ENCODE measurements around the gene DLK2.
"Not testable (repeated sequence)": the region's sequence is repeated elsewhere in the genome, so short reads cannot be mapped to it uniquely, and the experiment has no call there.

Gene DLK2

GRCh38 chr6:43426928-43427405 is 28.4 kb downstream of the DLK2 start:
- H3K36me3 ChIP-seq (ENCODE audit: control insufficient read depth, insufficient read depth, low read length), result peaks cover 1% of the 10 kb centered on the region
- H3K9ac ChIP-seq (ENCODE audit: low read length), result peak overlapping the region; percentile 90
- H3K4me1 ChIP-seq (ENCODE audit: control insufficient read depth, insufficient read depth, low read length), result no peaks in the 10 kb centered on the region
- peak overlapping the region; percentile 96 for H3K4me3 ChIP-seq (ENCODE audit: low read depth, low read length)
- no peaks in the 10 kb centered on the region for H3K27me3 ChIP-seq (ENCODE audit: control insufficient read depth, insufficient read depth, low read length)
- peaks cover 12% of the 10 kb centered on the region for H3K9me3 ChIP-seq (ENCODE audit: control insufficient read depth, insufficient read depth, low read depth, low read length)
- H3K27ac ChIP-seq (ENCODE audit: low read depth, low read length), result peak overlapping the region; percentile 66; the same call in 1 of the 2 replicates

GRCh38 chr6:43425083-43425482 is 30.3 kb downstream of the DLK2 start:
- not testable (repeated sequence) for H3K4me1 ChIP-seq (ENCODE audit: control insufficient read depth, insufficient read depth, low read length); H3K9ac ChIP-seq (ENCODE audit: low read length); H3K27me3 ChIP-seq (ENCODE audit: control insufficient read depth, insufficient read depth, low read length); H3K36me3 ChIP-seq (ENCODE audit: control insufficient read depth, insufficient read depth, low read length); H3K27ac ChIP-seq (ENCODE audit: low read depth, low read length); H3K4me3 ChIP-seq (ENCODE audit: low read depth, low read length)
- H3K9me3 ChIP-seq (ENCODE audit: control insufficient read depth, insufficient read depth, low read depth, low read length), result peaks cover 12% of the 10 kb centered on the region

- Histone ChIP-seq H3K4me3 (ENCODE audit: low read depth, low read length) (no peak overlapping the region), H3K27ac (ENCODE audit: low read depth, low read length) (no peak overlapping the region), H3K4me1 (ENCODE audit: control insufficient read depth, insufficient read depth, low read length) (no peaks in the 10 kb centered on the region), H3K36me3 (ENCODE audit: control insufficient read depth, insufficient read depth, low read length) (no peaks in the 10 kb centered on the region), H3K27me3 (ENCODE audit: control insufficient read depth, insufficient read depth, low read length) (peaks cover 12% of the 10 kb centered on the region), H3K9ac (ENCODE audit: low read length) (no peak overlapping the region), H3K9me3 (ENCODE audit: control insufficient read depth, insufficient read depth, low read depth, low read length) (peaks cover 16% of the 10 kb centered on the region)
Observed at GRCh38 chr6:43421831-43422230, 33.5 kb downstream of the DLK2 start.

DNA sequence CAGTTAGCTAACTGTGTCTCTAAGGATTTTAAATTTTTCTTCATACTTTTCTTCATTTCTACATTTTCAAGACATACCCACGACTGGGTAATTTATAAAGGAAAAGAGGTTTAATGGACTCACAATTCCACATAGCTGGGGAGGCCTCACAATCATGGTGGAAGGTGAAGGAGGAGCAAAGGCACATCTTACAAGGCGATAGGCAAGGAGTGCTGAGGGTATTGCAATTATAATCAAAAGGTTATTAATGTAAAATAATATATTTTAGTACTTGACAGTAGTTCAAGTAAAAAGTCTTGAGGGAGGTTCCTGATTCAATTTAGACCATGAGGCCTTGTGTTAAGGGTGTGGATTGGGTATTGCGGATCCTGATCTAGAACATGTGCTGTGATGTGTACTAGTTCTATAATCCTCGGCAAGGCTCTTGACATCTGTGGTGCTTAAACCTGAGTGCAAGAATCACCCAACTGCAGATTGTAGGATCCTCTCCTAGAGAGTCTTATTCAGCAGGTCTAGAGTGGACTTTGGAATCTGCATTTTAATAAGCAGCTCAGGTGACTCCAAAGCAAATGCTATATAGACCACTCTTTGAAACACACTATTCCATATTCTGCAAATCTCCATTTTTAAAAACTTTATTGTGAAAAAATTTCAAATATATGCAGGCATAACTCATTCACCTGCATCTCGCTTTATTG is 35.2 kb downstream of the DLK2 start:
- Histone ChIP-seq H3K9me3 (ENCODE audit: control insufficient read depth, insufficient read depth, low read depth, low read length) (peaks cover 11% of the 10 kb centered on the region), H3K4me3 (ENCODE audit: low read depth, low read length) (no peak overlapping the region), H3K4me1 (ENCODE audit: control insufficient read depth, insufficient read depth, low read length) (no peaks in the 10 kb centered on the region), H3K27me3 (ENCODE audit: control insufficient read depth, insufficient read depth, low read length) (peaks cover 12% of the 10 kb centered on the region), H3K9ac (ENCODE audit: low read length) (no peak overlapping the region), H3K27ac (ENCODE audit: low read depth, low read length) (no peak overlapping the region), H3K36me3 (ENCODE audit: control insufficient read depth, insufficient read depth, low read length) (no peaks in the 10 kb centered on the region)

GRCh38 chr6:43416935-43417334 is 38.4 kb downstream of the DLK2 start:
- no peak overlapping the region for H3K27ac ChIP-seq (ENCODE audit: low read depth, low read length)
- H3K36me3 ChIP-seq (ENCODE audit: control insufficient read depth, insufficient read depth, low read length), result no peaks in the 10 kb centered on the region
- no peak overlapping the region for H3K9ac ChIP-seq (ENCODE audit: low read length)
- peaks cover 12% of the 10 kb centered on the region for H3K27me3 ChIP-seq (ENCODE audit: control insufficient read depth, insufficient read depth, low read length)
- H3K4me1 ChIP-seq (ENCODE audit: control insufficient read depth, insufficient read depth, low read length), result no peaks in the 10 kb centered on the region
- H3K9me3 ChIP-seq (ENCODE audit: control insufficient read depth, insufficient read depth, low read depth, low read length), result peaks cover 3% of the 10 kb centered on the region; the same call in 1 of the 2 replicates
- H3K4me3 ChIP-seq (ENCODE audit: low read depth, low read length), result no peak overlapping the region

DNA sequence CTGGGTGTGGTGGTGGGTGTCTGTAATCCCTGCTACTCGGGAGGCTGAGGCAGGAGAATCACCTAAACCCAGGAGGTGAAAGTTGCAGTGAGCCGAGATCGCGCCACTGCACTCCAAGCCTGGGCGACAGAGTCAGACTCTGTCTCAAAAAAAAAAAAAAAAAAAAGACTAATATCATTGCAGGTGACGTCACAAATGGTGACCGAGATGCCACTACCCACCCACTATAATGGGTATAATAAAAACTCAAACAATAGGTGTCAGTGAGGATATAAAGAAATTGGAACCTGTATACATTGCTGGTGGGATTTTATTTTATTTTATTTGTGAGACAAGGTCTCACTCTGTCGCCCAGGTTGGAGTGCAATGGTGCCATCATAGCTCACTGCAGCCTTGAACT is 40.1 kb downstream of the DLK2 start:
- H3K4me1 ChIP-seq (ENCODE audit: control insufficient read depth, insufficient read depth, low read length); H3K9ac ChIP-seq (ENCODE audit: low read length); H3K9me3 ChIP-seq (ENCODE audit: control insufficient read depth, insufficient read depth, low read depth, low read length); H3K27ac ChIP-seq (ENCODE audit: low read depth, low read length); H3K36me3 ChIP-seq (ENCODE audit: control insufficient read depth, insufficient read depth, low read length); H3K4me3 ChIP-seq (ENCODE audit: low read depth, low read length): not testable (repeated sequence)
- peaks cover 12% of the 10 kb centered on the region for H3K27me3 ChIP-seq (ENCODE audit: control insufficient read depth, insufficient read depth, low read length)

GRCh38 chr6:43413002-43413401 is 42.3 kb downstream of the DLK2 start:
- no peak overlapping the region for H3K4me3 ChIP-seq (ENCODE audit: low read depth, low read length)
- H3K9ac ChIP-seq (ENCODE audit: low read length), result no peak overlapping the region
- no peaks in the 10 kb centered on the region for H3K9me3 ChIP-seq (ENCODE audit: control insufficient read depth, insufficient read depth, low read depth, low read length)
- no peaks in the 10 kb centered on the region for H3K4me1 ChIP-seq (ENCODE audit: control insufficient read depth, insufficient read depth, low read length)
- no peak overlapping the region for H3K27ac ChIP-seq (ENCODE audit: low read depth, low read length)
- H3K36me3 ChIP-seq (ENCODE audit: control insufficient read depth, insufficient read depth, low read length), result no peaks in the 10 kb centered on the region
- H3K27me3 ChIP-seq (ENCODE audit: control insufficient read depth, insufficient read depth, low read length), result peaks cover 8% of the 10 kb centered on the region

GRCh38 chr6:43412541-43412940 is 42.8 kb downstream of the DLK2 start:
- H3K4me3 ChIP-seq (ENCODE audit: low read depth, low read length), result no peak overlapping the region
- H3K36me3 ChIP-seq (ENCODE audit: control insufficient read depth, insufficient read depth, low read length), result no peaks in the 10 kb centered on the region
- no peak overlapping the region for H3K9ac ChIP-seq (ENCODE audit: low read length)
- no peaks in the 10 kb centered on the region for H3K4me1 ChIP-seq (ENCODE audit: control insufficient read depth, insufficient read depth, low read length)
- H3K27me3 ChIP-seq (ENCODE audit: control insufficient read depth, insufficient read depth, low read length), result peaks cover 4% of the 10 kb centered on the region
- H3K9me3 ChIP-seq (ENCODE audit: control insufficient read depth, insufficient read depth, low read depth, low read length), result no peaks in the 10 kb centered on the region
- no peak overlapping the region for H3K27ac ChIP-seq (ENCODE audit: low read depth, low read length)

GRCh38 chr6:43410776-43411175 is 44.6 kb downstream of the DLK2 start:
- not testable (repeated sequence) for H3K9ac ChIP-seq (ENCODE audit: low read length); H3K27ac ChIP-seq (ENCODE audit: low read depth, low read length); H3K9me3 ChIP-seq (ENCODE audit: control insufficient read depth, insufficient read depth, low read depth, low read length); H3K4me1 ChIP-seq (ENCODE audit: control insufficient read depth, insufficient read depth, low read length); H3K4me3 ChIP-seq (ENCODE audit: low read depth, low read length); H3K27me3 ChIP-seq (ENCODE audit: control insufficient read depth, insufficient read depth, low read length); H3K36me3 ChIP-seq (ENCODE audit: control insufficient read depth, insufficient read depth, low read length)

DNA sequence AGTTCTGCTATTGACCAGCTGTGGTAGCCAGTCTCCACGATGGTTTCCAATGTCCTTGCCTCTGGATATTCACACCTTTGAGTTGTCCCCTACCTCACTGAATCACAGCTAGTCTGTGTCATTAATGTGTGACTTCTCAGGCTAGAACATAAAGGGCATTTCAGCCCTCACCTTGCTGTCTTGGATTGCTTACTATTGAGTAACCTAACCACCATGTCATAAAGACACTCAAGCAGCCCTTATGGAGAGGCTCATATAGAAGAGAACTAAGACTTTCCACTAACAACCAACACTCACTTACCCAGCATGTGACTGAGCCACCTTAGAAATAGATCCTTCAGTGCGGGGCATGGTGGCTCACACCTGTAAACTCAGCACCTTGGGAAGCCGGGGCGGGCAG is 47.1 kb downstream of the DLK2 start:
- Histone ChIP-seq H3K36me3 (ENCODE audit: control insufficient read depth, insufficient read depth, low read length) (no peaks in the 10 kb centered on the region), H3K4me1 (ENCODE audit: control insufficient read depth, insufficient read depth, low read length) (no peaks in the 10 kb centered on the region), H3K27me3 (ENCODE audit: control insufficient read depth, insufficient read depth, low read length) (no peaks in the 10 kb centered on the region; the same call in 1 of the 2 replicates), H3K9ac (ENCODE audit: low read length) (no peak overlapping the region), H3K4me3 (ENCODE audit: low read depth, low read length) (no peak overlapping the region), H3K27ac (ENCODE audit: low read depth, low read length) (no peak overlapping the region), H3K9me3 (ENCODE audit: control insufficient read depth, insufficient read depth, low read depth, low read length) (no peaks in the 10 kb centered on the region)

DNA sequence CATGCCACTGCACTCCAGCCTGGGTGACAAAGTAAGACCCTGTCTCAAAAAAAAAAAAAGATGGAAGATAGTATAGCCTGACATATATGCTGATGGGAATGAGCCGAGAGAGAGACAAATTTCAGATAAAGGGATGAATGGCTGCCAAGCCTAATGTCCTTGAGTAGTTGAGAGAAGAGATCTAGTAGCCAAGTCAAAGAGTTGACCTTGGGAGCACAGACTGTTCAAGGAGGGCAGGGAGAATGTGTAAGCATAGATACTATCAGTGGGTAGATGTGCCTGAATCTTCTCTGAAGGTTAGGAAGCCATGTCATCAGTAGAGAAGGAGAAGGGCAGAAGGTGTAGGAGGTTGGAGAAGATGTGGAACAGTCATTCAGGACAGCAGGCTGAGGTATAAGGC is 48.1 kb downstream of the DLK2 start:
- no peak overlapping the region for H3K4me3 ChIP-seq (ENCODE audit: low read depth, low read length)
- no peak overlapping the region for H3K27ac ChIP-seq (ENCODE audit: low read depth, low read length)
- no peak overlapping the region for H3K9ac ChIP-seq (ENCODE audit: low read length)
- H3K36me3 ChIP-seq (ENCODE audit: control insufficient read depth, insufficient read depth, low read length), result no peaks in the 10 kb centered on the region
- H3K27me3 ChIP-seq (ENCODE audit: control insufficient read depth, insufficient read depth, low read length), result no peaks in the 10 kb centered on the region; the same call in 1 of the 2 replicates
- H3K9me3 ChIP-seq (ENCODE audit: control insufficient read depth, insufficient read depth, low read depth, low read length), result no peaks in the 10 kb centered on the region
- H3K4me1 ChIP-seq (ENCODE audit: control insufficient read depth, insufficient read depth, low read length), result no peaks in the 10 kb centered on the region
